OCI-LY1 (cell line): ENCODE measurements around the gene SELENOW.
"Not testable (repeated sequence)": the region's sequence is repeated elsewhere in the genome, so short reads cannot be mapped to it uniquely, and the experiment has no call there.

Experiments used
- EZH2 ChIP-seq: fragments of 200-600 bp; sonication (generic), shearing (Covaris generic); IDR thresholded peaks from 2 replicates; pipeline ENCODE4 v1.8.0; 2017; ENCODE audit warnings: borderline replicate concordance, mixed run types, mild to moderate bottlenecking, antibody characterized with exemption, low read length, moderate library complexity, mixed read lengths
- TF ChIP-seq, protein P1 (sequence below): fragments of 200-600 bp; sonication (generic), shearing (Covaris generic); IDR thresholded peaks from 2 replicates; pipeline ENCODE4 v1.5.1; 2017; ENCODE audit warnings: mild to moderate bottlenecking, antibody characterized with exemption, low read length, moderate library complexity, mixed read lengths

DNA sequence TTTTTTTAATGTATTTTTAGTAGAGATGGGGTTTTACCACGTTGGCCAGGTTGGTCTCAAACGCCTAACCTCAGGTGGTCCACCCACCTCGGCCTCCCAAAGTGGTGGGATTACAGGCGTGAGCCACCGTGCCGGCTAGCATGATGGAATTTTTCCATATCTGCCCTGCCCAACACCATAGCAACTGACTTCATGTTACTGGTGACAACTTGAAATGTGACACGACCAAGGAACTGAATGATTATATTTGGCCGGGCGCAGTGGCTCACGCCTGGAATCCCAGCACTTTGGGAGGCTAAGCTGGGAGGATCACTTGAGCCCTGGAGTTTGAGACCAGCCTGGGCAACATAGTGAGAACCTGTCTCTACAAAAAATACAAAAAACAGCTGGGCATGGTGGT, 8.8 kb downstream of the SELENOW start:
- TF ChIP-seq, protein P1, sequence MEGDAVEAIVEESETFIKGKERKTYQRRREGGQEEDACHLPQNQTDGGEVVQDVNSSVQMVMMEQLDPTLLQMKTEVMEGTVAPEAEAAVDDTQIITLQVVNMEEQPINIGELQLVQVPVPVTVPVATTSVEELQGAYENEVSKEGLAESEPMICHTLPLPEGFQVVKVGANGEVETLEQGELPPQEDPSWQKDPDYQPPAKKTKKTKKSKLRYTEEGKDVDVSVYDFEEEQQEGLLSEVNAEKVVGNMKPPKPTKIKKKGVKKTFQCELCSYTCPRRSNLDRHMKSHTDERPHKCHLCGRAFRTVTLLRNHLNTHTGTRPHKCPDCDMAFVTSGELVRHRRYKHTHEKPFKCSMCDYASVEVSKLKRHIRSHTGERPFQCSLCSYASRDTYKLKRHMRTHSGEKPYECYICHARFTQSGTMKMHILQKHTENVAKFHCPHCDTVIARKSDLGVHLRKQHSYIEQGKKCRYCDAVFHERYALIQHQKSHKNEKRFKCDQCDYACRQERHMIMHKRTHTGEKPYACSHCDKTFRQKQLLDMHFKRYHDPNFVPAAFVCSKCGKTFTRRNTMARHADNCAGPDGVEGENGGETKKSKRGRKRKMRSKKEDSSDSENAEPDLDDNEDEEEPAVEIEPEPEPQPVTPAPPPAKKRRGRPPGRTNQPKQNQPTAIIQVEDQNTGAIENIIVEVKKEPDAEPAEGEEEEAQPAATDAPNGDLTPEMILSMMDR = not testable (repeated sequence)
- TF ChIP-seq EZH2 = not testable (repeated sequence)
